Amygdala (tissue), 56 donors: ENCODE data around the gene MALRD1.
A peak's percentile ranks its signal among the peaks of the same experiment; 100 is the strongest.
"Not testable (repeated sequence)": the region's sequence is repeated elsewhere in the genome, so short reads cannot be mapped to it uniquely, and the experiment has no call there.

ENCODE experiments used
- DNase-seq, 56 donors: peaks; one replicate each; lab custom pipeline; 2025; lab: John Stamatoyannopoulos, UW

MALRD1 gene

GRCh38 chr10:19745672-19746071 is 697.1 kb downstream of the MALRD1 start:
- DNase-seq: no peak

- no peak for DNase-seq
Observed at GRCh38 chr10:19749185-19749729, 700.7 kb downstream of the MALRD1 start.

GRCh38 chr10:19750972-19751371 is 702.4 kb downstream of the MALRD1 start:
- no peak for DNase-seq

GRCh38 chr10:19756919-19757318 is 708.3 kb downstream of the MALRD1 start:
- DNase-seq: peak in 2 of 56 donors; percentile 5 to 35

- no peak for DNase-seq
Observed at GRCh38 chr10:19762026-19762425, 713.4 kb downstream of the MALRD1 start.

GRCh38 chr10:19764111-19764510 is 715.5 kb downstream of the MALRD1 start:
- no peak for DNase-seq

- no peak for DNase-seq
Observed at GRCh38 chr10:19767876-19768275, 719.3 kb downstream of the MALRD1 start.

- not testable (repeated sequence) for DNase-seq
Observed at GRCh38 chr10:19769826-19770225, 721.2 kb downstream of the MALRD1 start.

GRCh38 chr10:19772972-19773371 is 724.4 kb downstream of the MALRD1 start:
- no peak for DNase-seq

GRCh38 chr10:19775296-19775695 is 726.7 kb downstream of the MALRD1 start:
- no peak for DNase-seq

- DNase-seq: peak in 1 of 56 donors; percentile 20
Observed at GRCh38 chr10:19777806-19778205, 729.2 kb downstream of the MALRD1 start.

GRCh38 chr10:19778996-19779395 is 730.4 kb downstream of the MALRD1 start:
- no peak for DNase-seq

GRCh38 chr10:19782430-19783089 is 734.0 kb downstream of the MALRD1 start:
- no peak for DNase-seq

- DNase-seq: no peak
Observed at GRCh38 chr10:19783721-19784120, 735.1 kb downstream of the MALRD1 start.
